BJ (cell line): ENCODE data around the gene NPEPL1. TPM values are rescaled to one million over a fixed set of nuclear protein-coding genes. Genes with fewer than 3 reads are reported as not detected.

ENCODE experiments used
- CTCF ChIA-PET: fragments of 350-600 bp; formaldehyde crosslinking; extraction: SDS; loops from one replicate; lab custom pipeline; 2021; ENCODE audit warnings: antibody characterized with exemption, inconsistent platforms; lab: Yijun Ruan, JAX
- POLR2A ChIA-PET: fragments of 300-600 bp; sonication (Branson Sonifier 250); formaldehyde crosslinking; extraction: SDS; loops from one replicate; lab custom pipeline; 2021; ENCODE audit warnings: antibody characterized with exemption; lab: Charles Lee
- DNase-seq: peaks from one replicate; pipeline ENCODE4 v3.0.0-alpha.2; 2011; ENCODE audit warnings: low read depth
- H3K27me3 ChIP-seq: 2 replicates; pipeline ENCODE4 v1.6.0; 2011; ENCODE audit warnings: low read length; ENCODE audit not compliant: control insufficient read depth, insufficient read depth
- H3K36me3 ChIP-seq: 2 replicates; pipeline ENCODE4 v1.5.1; 2011; ENCODE audit warnings: low read length; ENCODE audit not compliant: control insufficient read depth, insufficient read depth
- H3K4me3 ChIP-seq: 2 replicates; pipeline ENCODE4 v1.5.1; 2011; ENCODE audit warnings: low read depth, mild to moderate bottlenecking, control low read depth, low read length
- CTCF ChIP-seq: IDR thresholded peaks from 2 replicates; pipeline ENCODE4 v1.5.1; 2011; ENCODE audit warnings: low read depth, mild to moderate bottlenecking, control low read depth, inconsistent platforms, low read length, moderate library complexity; ENCODE audit not compliant: insufficient read depth
- polyA plus RNA-seq: library from polyadenylated mRNA; depleted of rRNA; stranded (reverse); fragments of >200 nt; gene quantifications from 2 replicates; pipeline ENCODE4 v1.2.3, GENCODE V29; 2011

NPEPL1 gene
- polyA plus RNA-seq, 1 experiment, result 8.2 TPM

DNA sequence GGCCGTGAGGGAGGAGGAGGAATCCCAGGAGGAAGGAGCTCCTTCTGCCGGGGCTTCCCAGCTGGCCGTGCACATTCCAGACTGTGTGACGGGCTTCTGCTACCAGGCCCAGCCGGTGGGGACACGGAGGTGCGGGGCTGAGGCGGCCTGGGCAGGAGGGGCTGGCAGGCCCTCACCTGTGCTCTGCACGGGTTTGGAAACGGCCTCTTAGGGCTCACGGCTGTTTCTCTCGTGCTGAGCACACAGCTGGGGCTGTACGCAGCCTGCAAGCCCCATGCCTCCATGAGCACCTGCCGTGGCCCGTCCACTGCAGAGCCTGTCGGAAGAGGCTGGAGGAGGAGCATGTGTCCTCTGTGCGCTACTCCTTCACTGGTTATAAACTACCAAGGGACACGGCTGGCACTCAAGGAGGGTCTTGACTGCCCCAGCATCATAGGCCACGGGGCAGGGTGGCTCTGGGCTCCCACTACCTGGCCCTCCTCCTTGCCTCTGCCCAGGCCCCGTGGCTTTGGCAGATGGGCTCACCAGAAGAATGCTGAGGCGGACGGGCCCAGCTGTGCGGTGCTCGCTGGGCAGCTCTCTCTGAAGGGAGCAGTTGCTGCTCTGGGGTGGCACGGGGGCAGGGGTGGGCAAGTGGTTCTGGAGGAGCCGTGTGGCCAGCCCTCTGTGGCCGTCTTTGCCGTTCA lies 15.8 kb downstream of the NPEPL1 start:
- H3K36me3 ChIP-seq, result peaks cover under 1% of the 10 kb centered on the region; the same call in 1 of the 2 replicates
- no peak for TF ChIP-seq CTCF
- no peak overlapping the region for H3K4me3 ChIP-seq
- DNase-seq, result no peak
- H3K27me3 ChIP-seq, result no peaks in the 10 kb centered on the region
- ChIA-PET CTCF (no interaction called here), POLR2A (interaction anchor here (0.7 kb wide), 1 partner anchor 1348 kb away, joined by 3 read pairs; no protein-coding TSS in a partner anchor)

DNA sequence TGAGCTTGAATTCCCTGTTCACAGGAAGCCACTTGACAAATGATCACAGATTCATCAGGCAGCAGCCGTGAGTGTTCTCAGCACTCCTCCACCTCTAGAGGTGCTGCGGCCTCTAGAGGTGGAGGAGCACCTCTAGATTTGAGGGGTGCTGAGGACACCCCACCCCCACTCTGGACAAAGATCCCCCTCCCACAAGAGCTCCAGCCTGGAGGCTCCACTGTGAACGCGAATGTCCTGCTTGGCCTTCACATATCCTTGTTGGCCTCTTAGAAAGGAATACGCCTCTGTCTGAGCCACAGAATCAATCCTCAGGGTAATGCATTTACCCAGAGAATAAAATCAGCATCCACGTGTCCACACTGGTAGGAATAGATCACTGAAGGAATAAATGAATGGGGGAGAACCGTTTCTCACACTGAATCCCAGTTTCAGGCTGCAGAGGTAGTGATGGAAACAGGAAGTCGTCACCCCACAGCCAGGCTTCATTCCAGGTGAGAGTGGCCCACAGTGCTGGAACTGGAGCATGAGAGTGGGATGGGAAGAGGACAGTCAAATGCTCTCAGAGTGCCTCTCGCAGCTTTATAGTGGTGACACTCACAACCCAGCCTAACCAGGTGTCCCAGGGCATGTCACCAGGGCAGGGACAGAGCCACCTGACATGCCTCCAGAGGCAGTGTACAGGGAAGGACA lies 16.6 kb downstream of the NPEPL1 start:
- Histone ChIP-seq H3K4me3 (no peak overlapping the region), H3K27me3 (no peaks in the 10 kb centered on the region), H3K36me3 (no peaks in the 10 kb centered on the region)
- TF ChIP-seq CTCF, result no peak
- CTCF ChIA-PET, result no interaction called here
- no peak for DNase-seq
- POLR2A ChIA-PET, result no interaction called here

DNA sequence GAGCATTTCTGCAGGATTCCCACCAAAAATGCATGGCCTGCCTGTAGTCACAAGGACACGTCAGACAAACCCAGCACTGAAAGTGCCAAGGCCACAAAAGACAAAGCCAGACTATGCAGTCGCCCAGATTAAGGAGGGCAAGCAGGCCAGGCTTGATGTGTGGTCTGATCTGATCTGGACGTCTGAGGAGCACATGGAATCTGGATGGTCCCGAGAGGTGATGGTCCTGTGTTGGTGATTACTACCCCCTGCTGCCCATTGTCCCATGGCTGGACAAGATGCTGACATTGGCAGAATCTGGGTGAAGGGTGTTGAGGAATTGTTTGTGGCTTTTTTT lies 17.1 kb downstream of the NPEPL1 start:
- ChIA-PET CTCF (no interaction called here), POLR2A (no interaction called here)
- Histone ChIP-seq H3K4me3 (no peak overlapping the region), H3K27me3 (no peaks in the 10 kb centered on the region), H3K36me3 (no peaks in the 10 kb centered on the region)
- no peak for DNase-seq
- TF ChIP-seq CTCF, result no peak

DNA sequence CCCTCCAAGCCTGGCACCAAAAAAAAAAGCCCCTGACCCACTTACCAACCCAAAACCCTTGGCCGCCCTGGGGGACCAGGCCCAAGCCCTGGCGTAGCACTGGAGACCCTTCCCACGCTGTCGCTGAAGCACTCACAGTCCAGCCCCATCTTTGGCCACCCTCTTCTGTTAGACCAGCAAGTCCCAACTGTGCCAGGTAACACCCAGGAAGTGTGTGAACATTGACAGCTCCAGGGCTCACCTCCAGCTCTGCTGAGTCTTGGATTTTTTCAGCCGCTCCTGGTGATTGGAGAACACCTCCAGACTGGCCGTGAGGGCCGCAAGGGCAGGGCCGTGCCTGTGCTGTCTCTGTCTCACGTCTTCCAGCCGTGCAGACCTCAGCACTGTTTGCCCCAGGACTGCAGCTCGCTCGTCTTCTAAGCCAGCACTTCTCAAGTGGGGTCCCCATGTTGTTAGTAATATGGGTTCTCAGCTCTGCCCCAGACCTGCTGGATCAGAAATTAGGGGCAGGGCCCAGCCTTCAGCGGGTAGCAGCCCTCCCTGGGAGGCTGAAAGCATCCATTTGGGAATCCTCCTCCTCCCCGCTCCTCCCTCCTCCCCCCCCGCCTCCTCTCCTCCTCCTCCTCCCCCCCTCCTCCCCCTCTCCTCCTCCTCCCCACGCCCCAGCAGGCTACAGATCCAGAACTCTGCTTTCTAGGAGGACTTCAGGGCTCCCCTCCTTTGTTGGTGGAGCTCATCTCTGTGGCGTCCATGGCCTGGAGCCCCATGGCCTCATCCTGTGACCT lies 18.1 kb downstream of the NPEPL1 start:
- no peaks in the 10 kb centered on the region for H3K27me3 ChIP-seq
- no peak for DNase-seq
- ChIA-PET CTCF (no interaction called here), POLR2A (no interaction called here)
- TF ChIP-seq CTCF, result no peak
- H3K36me3 ChIP-seq, result no peaks in the 10 kb centered on the region
- no peak overlapping the region for H3K4me3 ChIP-seq

DNA sequence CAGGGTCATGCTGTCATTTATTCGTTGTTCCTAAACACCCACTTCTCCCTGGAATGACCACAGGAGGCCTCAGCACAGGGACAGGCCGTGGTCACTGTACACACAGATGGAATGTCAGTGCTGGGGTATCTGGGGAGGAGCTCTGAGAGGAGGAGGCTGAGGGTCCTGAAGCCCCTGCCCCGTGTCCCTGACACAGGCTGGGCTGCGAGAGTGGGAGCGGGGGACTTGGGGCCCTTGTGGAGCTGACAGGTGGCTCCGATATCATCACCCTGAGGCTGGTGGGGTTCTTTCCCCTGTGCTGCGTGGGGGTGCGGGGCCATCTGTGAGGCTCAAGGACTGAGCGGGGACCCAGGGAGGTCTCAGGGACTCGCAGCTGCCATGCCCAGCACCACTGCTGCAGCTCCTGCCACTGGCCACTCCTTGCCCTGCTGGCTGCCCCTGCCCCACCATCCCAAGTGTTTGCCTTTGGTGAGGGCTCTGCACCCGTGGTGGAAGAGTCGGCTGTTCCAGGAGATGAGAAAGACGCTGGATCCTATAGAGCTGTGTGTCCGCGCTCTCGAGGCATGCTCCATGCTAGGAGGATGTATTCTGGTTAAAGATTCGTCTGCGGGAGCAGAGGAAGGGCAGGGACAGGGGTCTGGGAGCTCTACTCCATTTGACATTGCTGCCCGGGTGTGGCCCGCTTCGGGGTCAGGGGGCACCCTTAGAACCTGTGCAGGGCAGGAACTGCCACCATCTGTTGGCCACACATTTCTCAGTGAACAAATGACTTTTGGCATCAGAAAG lies 18.9 kb downstream of the NPEPL1 start:
- no peak for DNase-seq
- no peak for TF ChIP-seq CTCF
- ChIA-PET POLR2A (no interaction called here), CTCF (no interaction called here)
- no peaks in the 10 kb centered on the region for H3K36me3 ChIP-seq
- no peaks in the 10 kb centered on the region for H3K27me3 ChIP-seq
- no peak overlapping the region for H3K4me3 ChIP-seq
